ENCODE results near the gene XPNPEP1. TPM values are rescaled to one million over a fixed set of nuclear protein-coding genes. Genes with fewer than 3 reads are reported as not detected.

The XPNPEP1 gene
- total RNA-seq, 2 donors from 2014 or later: 77.6 to 104 TPM

DNA sequence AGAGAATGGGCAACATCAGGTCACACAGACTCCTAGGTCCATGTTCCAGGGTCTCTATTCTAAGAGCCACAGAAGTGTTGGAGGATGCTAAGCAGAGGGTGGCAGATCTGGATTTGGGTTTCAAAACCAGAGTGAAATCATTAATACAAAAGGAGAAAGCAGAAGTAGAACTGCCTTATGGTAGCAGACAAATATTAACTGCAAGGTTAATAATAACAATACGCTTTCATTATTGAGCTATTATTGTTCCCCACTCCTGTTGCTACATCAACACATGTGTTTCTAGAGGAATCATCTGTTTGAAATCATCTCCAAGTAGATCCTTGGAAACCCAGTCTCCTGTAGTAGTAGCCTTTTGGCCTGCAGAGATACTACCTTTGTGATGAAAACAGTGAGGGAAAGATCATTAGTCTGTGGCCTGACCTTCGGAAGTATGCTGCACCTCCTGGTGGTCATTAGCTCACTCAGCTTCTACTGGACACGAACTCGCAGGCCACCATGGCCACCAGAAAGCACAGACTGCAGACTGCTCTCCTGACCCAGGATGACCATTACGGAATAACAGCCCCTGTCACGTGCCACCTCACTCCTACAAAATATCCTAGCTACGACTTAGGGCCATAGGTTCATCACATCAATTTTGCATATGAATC is 84.6 kb downstream of the XPNPEP1 start:
- H3K36me3 ChIP-seq (replicated peaks in 1 of 2; ENCODE audit: insufficient read depth in 1 of 2, low read depth in 2 of 2): no peaks in the 10 kb centered on the region
- no peak overlapping the region for H3K4me3 ChIP-seq
- H3K4me1 ChIP-seq: peaks cover 12% of the 10 kb centered on the region
- no peak overlapping the region for H3K27ac ChIP-seq
- DNase-seq (peak in 1 of 4 donors; percentile 15), ATAC-seq (no peak)
- WGBS, 2 donors: 87 to 88% methylated on average over 5 to 7 of the region's 7 CpGs
- intact Hi-C loops (cut with DNase I): no loop called here
- TF ChIP-seq, protein P1, sequence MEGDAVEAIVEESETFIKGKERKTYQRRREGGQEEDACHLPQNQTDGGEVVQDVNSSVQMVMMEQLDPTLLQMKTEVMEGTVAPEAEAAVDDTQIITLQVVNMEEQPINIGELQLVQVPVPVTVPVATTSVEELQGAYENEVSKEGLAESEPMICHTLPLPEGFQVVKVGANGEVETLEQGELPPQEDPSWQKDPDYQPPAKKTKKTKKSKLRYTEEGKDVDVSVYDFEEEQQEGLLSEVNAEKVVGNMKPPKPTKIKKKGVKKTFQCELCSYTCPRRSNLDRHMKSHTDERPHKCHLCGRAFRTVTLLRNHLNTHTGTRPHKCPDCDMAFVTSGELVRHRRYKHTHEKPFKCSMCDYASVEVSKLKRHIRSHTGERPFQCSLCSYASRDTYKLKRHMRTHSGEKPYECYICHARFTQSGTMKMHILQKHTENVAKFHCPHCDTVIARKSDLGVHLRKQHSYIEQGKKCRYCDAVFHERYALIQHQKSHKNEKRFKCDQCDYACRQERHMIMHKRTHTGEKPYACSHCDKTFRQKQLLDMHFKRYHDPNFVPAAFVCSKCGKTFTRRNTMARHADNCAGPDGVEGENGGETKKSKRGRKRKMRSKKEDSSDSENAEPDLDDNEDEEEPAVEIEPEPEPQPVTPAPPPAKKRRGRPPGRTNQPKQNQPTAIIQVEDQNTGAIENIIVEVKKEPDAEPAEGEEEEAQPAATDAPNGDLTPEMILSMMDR (IDR thresholded peaks at IDR 0.05): peak in 2 of 7 experiments; percentile 9 to 20
- TF ChIP-seq POLR2A (IDR thresholded peaks at IDR 0.05): no peak
- H3K27me3 ChIP-seq: no peaks in the 10 kb centered on the region
- no peaks in the 10 kb centered on the region for H3K9me3 ChIP-seq

DNA sequence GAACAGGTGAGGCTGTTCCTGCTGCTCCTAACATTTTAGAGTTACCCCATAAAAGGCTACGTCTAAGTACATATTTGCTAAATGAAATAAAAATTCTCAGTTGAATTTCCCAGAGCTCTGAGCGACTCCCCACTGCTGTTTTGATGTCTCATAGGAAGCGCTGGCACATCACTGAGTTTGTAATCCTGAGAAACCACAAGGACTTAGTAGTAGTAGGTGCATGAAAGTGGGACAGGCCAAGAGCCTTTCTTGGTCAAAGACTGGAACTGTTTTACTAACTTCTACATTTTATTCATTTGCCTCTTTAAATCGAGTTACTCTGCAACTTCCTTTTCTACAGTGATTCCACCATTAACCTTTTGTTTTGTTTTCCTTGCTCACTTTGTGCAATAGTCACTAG is 85.9 kb downstream of the XPNPEP1 start:
- WGBS, 2 donors: 72% methylated on average over 4 of the region's 4 CpGs
- DNase-seq: no peak
- ATAC-seq: no peak
- TF ChIP-seq, protein P1 (IDR thresholded peaks at IDR 0.05): no peak
- TF ChIP-seq POLR2A (IDR thresholded peaks at IDR 0.05): no peak
- Histone ChIP-seq H3K27ac (no peak overlapping the region), H3K9me3 (no peaks in the 10 kb centered on the region), H3K4me3 (no peak overlapping the region), H3K4me1 (peaks cover 12% of the 10 kb centered on the region), H3K36me3 (replicated peaks in 1 of 2; ENCODE audit: insufficient read depth in 1 of 2, low read depth in 2 of 2) (no peaks in the 10 kb centered on the region), H3K27me3 (no peaks in the 10 kb centered on the region)
- intact Hi-C loops (cut with DNase I): no loop called here

DNA sequence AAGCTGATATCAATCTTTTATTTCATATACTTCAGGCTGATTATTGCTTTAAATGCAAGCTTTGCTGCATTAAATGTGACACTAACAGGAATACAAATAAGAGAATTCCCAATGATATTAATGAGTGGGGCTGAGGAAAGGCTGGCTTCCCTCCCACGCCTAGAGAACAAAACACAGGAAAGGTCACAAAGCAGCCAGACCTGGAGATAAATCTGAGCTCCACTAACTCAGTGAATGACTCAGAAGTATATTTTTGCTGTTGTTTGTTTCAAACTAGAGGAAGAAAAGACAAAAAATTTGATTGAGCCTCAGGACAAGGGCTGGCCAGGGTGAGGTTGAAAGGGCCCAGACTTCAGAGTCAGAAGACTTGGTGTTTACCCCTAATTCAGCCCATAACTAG is 88.1 kb downstream of the XPNPEP1 start:
- ATAC-seq (no peak), DNase-seq (no peak)
- intact Hi-C loops (cut with DNase I): no loop called here
- H3K4me3 ChIP-seq: no peak overlapping the region
- H3K4me1 ChIP-seq: peaks cover 12% of the 10 kb centered on the region
- no peak overlapping the region for H3K27ac ChIP-seq
- no peaks in the 10 kb centered on the region for H3K27me3 ChIP-seq
- no peaks in the 10 kb centered on the region for H3K9me3 ChIP-seq
- H3K36me3 ChIP-seq (replicated peaks in 1 of 2; ENCODE audit: insufficient read depth in 1 of 2, low read depth in 2 of 2): no peaks in the 10 kb centered on the region
- 30 to 35% methylated on average over 1 of the region's 1 CpG for WGBS, 2 donors
- TF ChIP-seq, protein P1 (IDR thresholded peaks at IDR 0.05): no peak
- TF ChIP-seq POLR2A (IDR thresholded peaks at IDR 0.05): no peak

DNA sequence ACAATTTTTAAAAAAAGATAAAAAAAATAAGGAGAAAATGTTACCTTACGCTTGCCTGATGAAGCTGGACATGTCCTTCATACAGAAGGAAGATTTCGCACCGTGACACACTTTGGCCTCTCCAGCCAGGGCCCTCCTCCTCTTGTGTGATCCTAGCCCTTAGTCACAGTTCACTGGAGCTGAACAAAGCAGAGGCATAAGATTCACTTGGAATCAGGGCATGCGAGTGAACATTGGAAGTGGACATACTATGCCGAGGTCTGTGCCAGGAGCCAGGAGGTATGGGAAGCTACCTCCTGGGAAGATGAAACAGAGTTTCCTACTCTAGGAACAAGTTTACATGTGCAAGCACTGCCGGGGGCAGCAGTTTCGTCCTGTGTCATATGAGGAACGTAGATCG is 91.5 kb downstream of the XPNPEP1 start:
- H3K27ac ChIP-seq: no peak overlapping the region
- peaks cover 12% of the 10 kb centered on the region for H3K4me1 ChIP-seq
- 93 to 99% methylated on average over 9 of the region's 9 CpGs for WGBS, 2 donors
- no peaks in the 10 kb centered on the region for H3K9me3 ChIP-seq
- H3K36me3 ChIP-seq (replicated peaks in 1 of 2; ENCODE audit: insufficient read depth in 1 of 2, low read depth in 2 of 2): no peaks in the 10 kb centered on the region
- H3K27me3 ChIP-seq: no peaks in the 10 kb centered on the region
- ATAC-seq (no peak), DNase-seq (no peak)
- intact Hi-C loops (cut with DNase I): no loop called here
- H3K4me3 ChIP-seq: no peak overlapping the region
- no peak for TF ChIP-seq POLR2A (IDR thresholded peaks at IDR 0.05)
- TF ChIP-seq, protein P1 (IDR thresholded peaks at IDR 0.05): no peak

DNA sequence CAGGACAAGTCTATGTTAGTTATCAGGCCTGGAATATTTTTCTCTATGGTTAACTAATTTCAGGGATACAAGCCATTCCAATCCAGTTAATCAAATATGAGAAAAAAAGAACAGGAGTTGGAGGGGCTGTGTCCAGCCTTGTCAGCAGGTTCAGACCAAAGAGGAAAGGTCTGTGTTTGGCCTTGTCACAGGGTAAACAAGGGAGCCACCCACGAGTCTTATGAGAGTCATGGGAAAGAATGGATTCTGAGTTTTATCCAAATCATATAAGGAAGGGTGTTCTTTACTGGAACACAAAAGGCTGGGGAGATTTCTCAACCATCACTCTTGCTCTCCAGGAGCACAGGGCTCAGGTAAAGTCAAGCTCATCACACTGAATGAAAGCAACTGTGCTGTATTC is 99.1 kb downstream of the XPNPEP1 start:
- Histone ChIP-seq H3K9me3 (no peaks in the 10 kb centered on the region), H3K27ac (no peak overlapping the region), H3K36me3 (replicated peaks in 1 of 2; ENCODE audit: insufficient read depth in 1 of 2, low read depth in 2 of 2) (no peaks in the 10 kb centered on the region), H3K4me3 (no peak overlapping the region), H3K27me3 (no peaks in the 10 kb centered on the region), H3K4me1 (peaks cover 32% of the 10 kb centered on the region)
- ATAC-seq (no peak), DNase-seq (no peak)
- TF ChIP-seq POLR2A (IDR thresholded peaks at IDR 0.05): no peak
- TF ChIP-seq, protein P1 (IDR thresholded peaks at IDR 0.05): no peak
- 5 to 19% methylated on average over 1 of the region's 1 CpG for WGBS, 2 donors
- intact Hi-C loops (cut with DNase I): no loop called here
